Measurements from ENCODE around the gene EXOSC10. TPM values are rescaled to one million over a fixed set of nuclear protein-coding genes. Genes with fewer than 3 reads are reported as not detected.

Gene EXOSC10
- total RNA-seq, 3 donors from 2014 or later = 57.9 to 97.6 (median 77.7) TPM

DNA sequence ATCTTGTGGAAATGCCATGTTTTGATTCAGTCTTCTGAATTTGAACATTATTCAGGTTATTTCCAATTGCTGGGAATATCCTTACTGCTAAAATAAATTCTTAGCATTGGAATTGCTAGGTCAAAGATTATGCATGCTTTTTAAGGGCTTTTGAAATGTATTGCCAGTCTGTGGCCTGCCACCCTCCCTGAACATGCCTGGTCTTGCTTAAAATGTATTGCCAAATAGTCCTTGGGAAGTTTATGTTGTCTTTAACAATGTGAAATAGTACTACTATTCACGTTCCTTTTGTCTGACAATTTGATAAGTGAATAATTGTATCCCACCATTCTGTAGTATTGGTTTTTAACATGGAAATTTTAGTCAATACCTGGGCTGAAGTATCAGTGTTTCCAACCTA, 73.6 kb downstream of the EXOSC10 start:
- TF ChIP-seq, protein P1, sequence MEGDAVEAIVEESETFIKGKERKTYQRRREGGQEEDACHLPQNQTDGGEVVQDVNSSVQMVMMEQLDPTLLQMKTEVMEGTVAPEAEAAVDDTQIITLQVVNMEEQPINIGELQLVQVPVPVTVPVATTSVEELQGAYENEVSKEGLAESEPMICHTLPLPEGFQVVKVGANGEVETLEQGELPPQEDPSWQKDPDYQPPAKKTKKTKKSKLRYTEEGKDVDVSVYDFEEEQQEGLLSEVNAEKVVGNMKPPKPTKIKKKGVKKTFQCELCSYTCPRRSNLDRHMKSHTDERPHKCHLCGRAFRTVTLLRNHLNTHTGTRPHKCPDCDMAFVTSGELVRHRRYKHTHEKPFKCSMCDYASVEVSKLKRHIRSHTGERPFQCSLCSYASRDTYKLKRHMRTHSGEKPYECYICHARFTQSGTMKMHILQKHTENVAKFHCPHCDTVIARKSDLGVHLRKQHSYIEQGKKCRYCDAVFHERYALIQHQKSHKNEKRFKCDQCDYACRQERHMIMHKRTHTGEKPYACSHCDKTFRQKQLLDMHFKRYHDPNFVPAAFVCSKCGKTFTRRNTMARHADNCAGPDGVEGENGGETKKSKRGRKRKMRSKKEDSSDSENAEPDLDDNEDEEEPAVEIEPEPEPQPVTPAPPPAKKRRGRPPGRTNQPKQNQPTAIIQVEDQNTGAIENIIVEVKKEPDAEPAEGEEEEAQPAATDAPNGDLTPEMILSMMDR (IDR thresholded peaks at IDR 0.05) = no peak
- TF ChIP-seq POLR2A (IDR thresholded peaks at IDR 0.05) (no peak), POLR2AphosphoS5 (IDR thresholded peaks at IDR 0.05) (no peak)
- intact Hi-C loops (cut with DNase I; ENCODE audit: low total_unique reads) = no loop called here

DNA sequence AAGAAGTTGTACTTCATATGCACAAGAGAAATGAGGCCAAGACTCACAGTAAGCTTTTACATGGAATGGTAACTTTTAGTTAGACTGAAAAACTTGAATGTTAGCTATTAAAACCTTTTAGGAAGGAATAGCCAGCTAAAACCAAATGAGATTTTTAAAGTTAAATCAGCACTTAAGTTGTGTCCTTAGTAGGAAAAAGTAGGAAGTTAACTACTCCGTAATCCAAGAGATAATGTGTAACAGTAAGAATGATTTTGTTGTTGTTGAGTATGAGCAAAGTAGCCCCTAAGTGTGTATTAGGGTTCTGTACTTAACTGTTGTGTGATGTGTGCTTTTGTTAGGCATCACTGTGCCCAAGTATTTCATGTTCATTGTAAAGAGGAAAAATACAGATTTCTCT, 74.1 kb downstream of the EXOSC10 start:
- H3K4me1 ChIP-seq = no peaks in the 10 kb centered on the region
- H3K9me3 ChIP-seq = no peaks in the 10 kb centered on the region
- no peaks in the 10 kb centered on the region for H3K36me3 ChIP-seq
- intact Hi-C loops (cut with DNase I; ENCODE audit: low total_unique reads) = no loop called here
- H3K4me3 ChIP-seq = no peak overlapping the region
- TF ChIP-seq, protein P1 (IDR thresholded peaks at IDR 0.05) = no peak
- TF ChIP-seq POLR2AphosphoS5 (IDR thresholded peaks at IDR 0.05) = no peak
- no peak for TF ChIP-seq POLR2A (IDR thresholded peaks at IDR 0.05)
- H3K27me3 ChIP-seq = no peaks in the 10 kb centered on the region
- H3K27ac ChIP-seq = no peak overlapping the region
- DNase-seq (ENCODE audit: low spot score in 2 of 2) = no peak

More for the DNA sequence above, 73.6 kb downstream of the EXOSC10 start:
- no peak for DNase-seq (ENCODE audit: low spot score in 2 of 2)
- Histone ChIP-seq H3K27ac (no peak overlapping the region), H3K9me3 (no peaks in the 10 kb centered on the region), H3K27me3 (no peaks in the 10 kb centered on the region), H3K36me3 (no peaks in the 10 kb centered on the region), H3K4me1 (no peaks in the 10 kb centered on the region), H3K4me3 (no peak overlapping the region)

DNA sequence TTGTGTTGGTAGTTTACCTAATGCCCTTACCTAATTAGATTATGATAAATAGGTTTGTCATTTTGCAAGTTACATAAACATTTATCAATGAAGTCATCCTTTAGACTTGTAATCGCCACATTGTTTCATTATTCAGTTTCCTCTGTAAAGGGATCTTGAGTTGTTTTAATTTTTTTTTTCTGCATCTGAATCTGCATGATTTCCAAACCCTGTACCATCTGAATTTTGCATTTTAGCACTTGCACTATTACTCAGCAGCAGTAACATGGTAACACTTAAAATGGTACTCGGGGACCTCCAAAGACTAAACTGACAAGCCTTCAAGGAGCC, 74.8 kb downstream of the EXOSC10 start:
- no peak for DNase-seq (ENCODE audit: low spot score in 2 of 2)
- intact Hi-C loops (cut with DNase I; ENCODE audit: low total_unique reads) = no loop called here
- H3K4me1 ChIP-seq = no peaks in the 10 kb centered on the region
- H3K27ac ChIP-seq = no peak overlapping the region
- H3K4me3 ChIP-seq = no peak overlapping the region
- H3K36me3 ChIP-seq = peaks cover 5% of the 10 kb centered on the region
- no peak for TF ChIP-seq POLR2AphosphoS5 (IDR thresholded peaks at IDR 0.05)
- no peaks in the 10 kb centered on the region for H3K27me3 ChIP-seq
- no peaks in the 10 kb centered on the region for H3K9me3 ChIP-seq

- Histone ChIP-seq H3K4me1 (no peaks in the 10 kb centered on the region), H3K27me3 (no peaks in the 10 kb centered on the region), H3K4me3 (no peak overlapping the region), H3K36me3 (peaks cover 5% of the 10 kb centered on the region), H3K27ac (no peak overlapping the region), H3K9me3 (no peaks in the 10 kb centered on the region)
- intact Hi-C loops (cut with DNase I; ENCODE audit: low total_unique reads) = no loop called here
- no peak for DNase-seq (ENCODE audit: low spot score in 2 of 2)
- TF ChIP-seq POLR2AphosphoS5 (IDR thresholded peaks at IDR 0.05) (no peak), POLR2A (IDR thresholded peaks at IDR 0.05) (no peak)
- TF ChIP-seq, protein P1 (IDR thresholded peaks at IDR 0.05) = no peak
Observed at GRCh38 chr1:11024154-11024873, 75.4 kb downstream of the EXOSC10 start.

DNA sequence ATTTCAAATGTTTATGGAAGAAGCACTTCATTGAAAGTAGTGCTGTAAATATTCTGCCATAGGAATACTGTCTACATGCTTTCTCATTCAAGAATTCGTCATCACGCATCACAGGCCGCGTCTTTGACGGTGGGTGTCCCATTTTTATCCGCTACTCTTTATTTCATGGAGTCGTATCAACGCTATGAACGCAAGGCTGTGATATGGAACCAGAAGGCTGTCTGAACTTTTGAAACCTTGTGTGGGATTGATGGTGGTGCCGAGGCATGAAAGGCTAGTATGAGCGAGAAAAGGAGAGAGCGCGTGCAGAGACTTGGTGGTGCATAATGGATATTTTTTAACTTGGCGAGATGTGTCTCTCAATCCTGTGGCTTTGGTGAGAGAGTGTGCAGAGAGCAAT, 76.5 kb downstream of the EXOSC10 start:
- Histone ChIP-seq H3K36me3 (peaks cover 5% of the 10 kb centered on the region), H3K9me3 (no peaks in the 10 kb centered on the region), H3K27ac (no peak overlapping the region), H3K4me3 (no peak overlapping the region), H3K4me1 (no peaks in the 10 kb centered on the region), H3K27me3 (no peaks in the 10 kb centered on the region)
- DNase-seq (ENCODE audit: low spot score in 2 of 2) = no peak
- intact Hi-C loops (cut with DNase I; ENCODE audit: low total_unique reads) = no loop called here
- TF ChIP-seq, protein P1 (IDR thresholded peaks at IDR 0.05) = no peak
- TF ChIP-seq POLR2AphosphoS5 (IDR thresholded peaks at IDR 0.05) (no peak), POLR2A (IDR thresholded peaks at IDR 0.05) (no peak)
